HT1080 (cell line): ENCODE results near the gene PCDHA13. TPM values are rescaled to one million over a fixed set of nuclear protein-coding genes. Genes with fewer than 3 reads are reported as not detected.
"Not testable (repeated sequence)": the region's sequence is repeated elsewhere in the genome, so short reads cannot be mapped to it uniquely, and the experiment has no call there.

Experiments
- DNase-seq: peaks from one replicate; pipeline ENCODE4 v3.0.0-alpha.2; 2015; ENCODE audit warnings: low read depth
- polyA plus RNA-seq, 2 experiments: library from polyadenylated mRNA; depleted of rRNA; stranded (reverse); fragments of >200 nt; gene quantifications; 2 replicates each; pipeline ENCODE4 v1.2.3, GENCODE V29; 2015
- total RNA-seq: library from RNA; depleted of rRNA; stranded (reverse); fragments of >200 nt; shearing (Covaris generic); gene quantifications from 2 replicates; pipeline ENCODE4 v1.2.3, GENCODE V29; 2014; rRNA removed

PCDHA13 gene
- not detected in 2 replicates for total RNA-seq
- polyA plus RNA-seq (2015; cell fraction: cytosol; rRNA removed), result not detected in 2 replicates
- polyA plus RNA-seq (2015; cell fraction: nucleus; rRNA removed), result not detected in 2 replicates

- no peak for DNase-seq
These were observed at the start of gene PCDHA13 for GRCh38 chr5:140881889-140882590. Gene PCDHA13 (plus strand): TSS chr5:140882124. CDS start chr5:140882269, 145 bp downstream.

- no peak for DNase-seq
These were observed 47.9 kb upstream of the PCDHA13 start, which contains the start of gene PCDHA7 for GRCh38 chr5:140833993-140834392. Gene PCDHA7 (plus strand): TSS chr5:140834269. CDS start chr5:140834384, 115 bp downstream.

GRCh38 chr5:140834439-140835008 is 47.4 kb upstream of the PCDHA13 start:
- DNase-seq, result not testable (repeated sequence)

- DNase-seq, result no peak
These were observed 46.1 kb upstream of the PCDHA13 start for GRCh38 chr5:140835622-140836510.

GRCh38 chr5:140840978-140841962 is 40.7 kb upstream of the PCDHA13 start, which contains the start of gene PCDHA8:
Gene PCDHA8 (plus strand): TSS chr5:140841187. CDS start chr5:140841322, 135 bp downstream.
- DNase-seq, result no peak

- DNase-seq, result no peak
These were observed 38.9 kb upstream of the PCDHA13 start for GRCh38 chr5:140842798-140843733.

GRCh38 chr5:140848139-140849102 is 33.5 kb upstream of the PCDHA13 start, which contains the start of gene PCDHA9:
Gene PCDHA9 (plus strand): TSS chr5:140848382. CDS start chr5:140848496, 114 bp downstream.
- DNase-seq, result not testable (repeated sequence)

- DNase-seq, result not testable (repeated sequence)
These were observed 31.9 kb upstream of the PCDHA13 start for GRCh38 chr5:140849831-140850634.

GRCh38 chr5:140855772-140856674 is 25.9 kb upstream of the PCDHA13 start, which contains the start of gene PCDHA10:
Gene PCDHA10 (plus strand): TSS chr5:140855897. CDS start chr5:140856049, 152 bp downstream.
- DNase-seq, result no peak

- no peak for DNase-seq
These were observed 24.5 kb upstream of the PCDHA13 start for GRCh38 chr5:140857177-140857986.

- DNase-seq, result no peak
These were observed 24.0 kb upstream of the PCDHA13 start for GRCh38 chr5:140857987-140858240.

- no peak for DNase-seq
These were observed 19.3 kb upstream of the PCDHA13 start for GRCh38 chr5:140862441-140863295.

- peak; percentile 10 for DNase-seq
These were observed 13.0 kb upstream of the PCDHA13 start, which contains the start of gene PCDHA11 for GRCh38 chr5:140868721-140869554. Gene PCDHA11 (plus strand): TSS chr5:140868957. CDS start chr5:140869104, 147 bp downstream.
